H1 (cell line): ENCODE measurements around the gene ASTN2. TPM values are rescaled to one million over a fixed set of nuclear protein-coding genes. Genes with fewer than 3 reads are reported as not detected.
A peak's percentile ranks its signal among the peaks of the same experiment; 100 is the strongest.

Experiments used
- CTCF ChIA-PET: fragments of 300-600 bp; sonication (Branson Sonifier 250); formaldehyde crosslinking; loops from one replicate; lab custom pipeline; 2021; ENCODE audit not compliant: partially characterized antibody; lab: Charles Lee
- POLR2A ChIA-PET: fragments of 300-600 bp; sonication (Branson Sonifier 250); formaldehyde crosslinking; loops from one replicate; lab custom pipeline; 2021; ENCODE audit warnings: inconsistent platforms; ENCODE audit not compliant: partially characterized antibody; lab: Charles Lee
- DNase-seq, 2 experiments: peaks; one replicate each; pipeline versions ENCODE4 v3.0.0 to v3.0.0-alpha.2; 2010 to 2022; ENCODE audit warnings: low spot score in 2 of 2, low read depth in 1 of 2, mixed read lengths in 1 of 2
- FAIRE-seq: peaks from 2 replicates; lab custom pipeline; 2011; peaks lifted over from hg19 to GRCh38; lab: Jason Lieb, UNC
- H2AFZ ChIP-seq: 2 replicates; pipeline ENCODE4 v1.8.1; 2012; ENCODE audit warnings: low read length, inconsistent platforms
- H2AK5ac ChIP-seq: 2 replicates; pipeline ENCODE4 v1.6.1; 2013; ENCODE audit warnings: low read depth, low read length
- H2BK120ac ChIP-seq: replicated peaks from 2 replicates; pipeline ENCODE3; 2013; ENCODE audit warnings: low read depth, low read length, inconsistent platforms
- H2BK12ac ChIP-seq: 2 replicates; pipeline ENCODE4 v1.6.1; 2013; ENCODE audit warnings: low read depth, low read length
- H2BK15ac ChIP-seq: 2 replicates; pipeline ENCODE4 v1.6.1; 2013; ENCODE audit warnings: low read length
- H2BK20ac ChIP-seq: 2 replicates; pipeline ENCODE4 v1.6.1; 2013; ENCODE audit warnings: low read length
- H2BK5ac ChIP-seq: 2 replicates; pipeline ENCODE4 v1.6.1; 2013; ENCODE audit warnings: low read depth, low read length
- H3K14ac ChIP-seq: 2 replicates; pipeline ENCODE4 v1.6.1; 2013; ENCODE audit warnings: inconsistent platforms; ENCODE audit not compliant: insufficient read length
- H3K18ac ChIP-seq: 2 replicates; pipeline ENCODE4 v1.6.1; 2013; ENCODE audit warnings: low read length; ENCODE audit errors: extremely low read depth
- H3K23ac ChIP-seq: 2 replicates; pipeline ENCODE4 v1.6.1; 2013; ENCODE audit warnings: inconsistent platforms; ENCODE audit not compliant: insufficient read length
- H3K23me2 ChIP-seq: 2 replicates; pipeline ENCODE4 v1.6.1; 2013; ENCODE audit warnings: low read depth, low read length
- H3K27ac ChIP-seq: 2 replicates; pipeline ENCODE4 v1.6.1; 2011; ENCODE audit warnings: low read depth, low read length, inconsistent platforms
- H3K27me3 ChIP-seq, 4 experiments: replicated peaks in 1 of 4; 1 replicate in 1 of 4; 2 replicates in 3 of 4; pipeline versions ENCODE4 v1.6.1 to v1.8.1; 2011 to 2013; ENCODE audit warnings: low read length in 3 of 4, mild to moderate bottlenecking in 3 of 4, inconsistent platforms in 2 of 4, mixed read lengths in 2 of 4, moderate library complexity in 1 of 4; ENCODE audit not compliant: control insufficient read depth in 3 of 4, insufficient read depth in 3 of 4; ENCODE audit errors: extremely low read depth in 1 of 4
- H3K36me3 ChIP-seq, 4 experiments: 2 replicates each; pipeline versions ENCODE4 v1.6.1 to v1.8.1; 2011 to 2013; ENCODE audit warnings: mild to moderate bottlenecking in 4 of 4, low read length in 3 of 4, moderate library complexity in 2 of 4, control low read depth in 1 of 4, inconsistent platforms in 1 of 4; ENCODE audit not compliant: insufficient read depth in 4 of 4, control insufficient read depth in 2 of 4
- H3K4ac ChIP-seq: replicated peaks from 2 replicates; pipeline ENCODE3; 2013; ENCODE audit warnings: low read length, low read depth, mixed read lengths, inconsistent platforms; ENCODE audit not compliant: insufficient read length
- H3K4me1 ChIP-seq, 4 experiments: replicated peaks in 1 of 4; 1 replicate in 1 of 4; 2 replicates in 3 of 4; pipeline versions ENCODE4 v1.6.1 to v1.8.1; 2011 to 2013; ENCODE audit warnings: low read length in 3 of 4, inconsistent platforms in 2 of 4, mixed read lengths in 1 of 4; ENCODE audit not compliant: insufficient read depth in 4 of 4, control insufficient read depth in 3 of 4
- H3K4me2 ChIP-seq, 2 experiments: 2 replicates each; pipeline versions ENCODE4 v1.6.1 to v1.8.1; 2011 to 2013; ENCODE audit warnings: low read depth in 2 of 2, low read length in 2 of 2, control low read depth in 1 of 2, inconsistent platforms in 1 of 2, mild to moderate bottlenecking in 1 of 2; ENCODE audit not compliant: insufficient read depth in 1 of 2
- H3K4me3 ChIP-seq, 4 experiments: fragments of 200-600, 300-600 bp in 1 of 4; sonication (generic), shearing (Covaris generic), sonication (Bioruptor Twin) in 1 of 4; 2 replicates each; pipeline versions ENCODE4 v1.5.1 to v1.8.1; 2011 to 2016; ENCODE audit warnings: low read length in 4 of 4, low read depth in 3 of 4, control low read depth in 2 of 4, inconsistent platforms in 2 of 4, mild to moderate bottlenecking in 2 of 4, mixed read lengths in 1 of 4, moderate library complexity in 1 of 4; ENCODE audit not compliant: insufficient read depth in 2 of 4; ENCODE audit errors: extremely low read depth in 1 of 4
- H3K56ac ChIP-seq: replicated peaks from 2 replicates; pipeline ENCODE3; 2013; ENCODE audit warnings: low read depth, mild to moderate bottlenecking, mixed read lengths, low read length, inconsistent platforms; ENCODE audit not compliant: insufficient read length
- H3K79me1 ChIP-seq: 2 replicates; pipeline ENCODE4 v1.6.1; 2013; ENCODE audit warnings: low read depth, low read length, control low read depth
- H3K79me2 ChIP-seq, 2 experiments: 2 replicates each; pipeline versions ENCODE4 v1.6.1 to v1.8.1; 2012 to 2013; ENCODE audit warnings: low read length in 2 of 2, mild to moderate bottlenecking in 2 of 2, inconsistent platforms in 1 of 2; ENCODE audit not compliant: insufficient read depth in 2 of 2, control insufficient read depth in 1 of 2
- H3K9ac ChIP-seq, 4 experiments: replicated peaks in 1 of 4; 1 replicate in 1 of 4; 2 replicates in 3 of 4; pipeline versions ENCODE4 v1.6.1 to v1.8.1; 2011 to 2013; ENCODE audit warnings: low read depth in 3 of 4, low read length in 3 of 4, control low read depth in 2 of 4, mild to moderate bottlenecking in 2 of 4, moderate library complexity in 2 of 4, inconsistent platforms in 1 of 4; ENCODE audit errors: extremely low read depth in 1 of 4
- H3K9me3 ChIP-seq, 2 experiments: 2 replicates each; pipeline versions ENCODE4 v1.6.1 to v1.8.1; 2012 to 2013; ENCODE audit warnings: mild to moderate bottlenecking in 2 of 2, moderate library complexity in 2 of 2, control low read depth in 1 of 2, inconsistent platforms in 1 of 2, low read depth in 1 of 2, low read length in 1 of 2, mixed read lengths in 1 of 2; ENCODE audit not compliant: insufficient read depth in 2 of 2
- H4K20me1 ChIP-seq, 2 experiments: replicated peaks in 1 of 2; 2 replicates each; pipeline versions ENCODE3 to v1.8.1; 2011 to 2013; ENCODE audit warnings: inconsistent platforms in 2 of 2, low read length in 2 of 2, mild to moderate bottlenecking in 1 of 2; ENCODE audit not compliant: insufficient read depth in 2 of 2, control insufficient read depth in 1 of 2
- H4K5ac ChIP-seq: 2 replicates; pipeline ENCODE4 v1.6.1; 2013; ENCODE audit warnings: low read length, low read depth, mixed read lengths, inconsistent platforms; ENCODE audit not compliant: insufficient read length
- H4K8ac ChIP-seq: 2 replicates; pipeline ENCODE4 v1.8.0; 2013; ENCODE audit warnings: mild to moderate bottlenecking, moderate library complexity, low read length, inconsistent platforms; ENCODE audit not compliant: insufficient read depth; ENCODE audit errors: extremely low read depth
- H4K91ac ChIP-seq: replicated peaks from 2 replicates; pipeline ENCODE3; 2013; ENCODE audit warnings: low read length, mixed read lengths, inconsistent platforms; ENCODE audit not compliant: insufficient read length
- ASH2L ChIP-seq: fragments of 200-600, 300-600 bp; sonication (generic); IDR thresholded peaks from one replicate; pipeline ENCODE4 v1.7.1; 2017; ENCODE audit warnings: low read length
- CHD2 ChIP-seq: IDR thresholded peaks from 2 replicates; pipeline ENCODE4 v1.6.1; 2012; ENCODE audit warnings: low read length, improper control_type of control experiment
- EZH2 ChIP-seq: fragments of 200-600 bp; sonication (generic); IDR thresholded peaks from 2 replicates; pipeline ENCODE4 v1.7.1; 2012; ENCODE audit warnings: low read depth, mild to moderate bottlenecking, moderate library complexity, low read length, inconsistent platforms; ENCODE audit not compliant: severe bottlenecking
- GABPA ChIP-seq: IDR thresholded peaks from 2 replicates; pipeline ENCODE4 v1.6.1; 2011; ENCODE audit warnings: mild to moderate bottlenecking, low read length, moderate library complexity, borderline replicate concordance; ENCODE audit not compliant: insufficient read depth
- POLR2AphosphoS5 ChIP-seq: IDR thresholded peaks from 2 replicates; pipeline ENCODE4 v1.6.1; 2011; ENCODE audit warnings: low read depth, low read length
- SAP30 ChIP-seq: fragments of 300-600 bp; sonication (generic); IDR thresholded peaks from 2 replicates; pipeline ENCODE4 v1.7.1; 2012; ENCODE audit warnings: low read length, moderate library complexity, mild to moderate bottlenecking, inconsistent platforms; ENCODE audit not compliant: insufficient read depth, insufficient replicate concordance
- SP4 ChIP-seq: IDR thresholded peaks from 2 replicates; pipeline ENCODE4 v1.6.1; 2012; ENCODE audit warnings: low read length, inconsistent platforms
- SUZ12 ChIP-seq: fragments of 200-600 bp; sonication (generic); IDR thresholded peaks from 2 replicates; pipeline ENCODE4 v1.6.1; 2012; ENCODE audit warnings: mild to moderate bottlenecking, inconsistent platforms, low read length, moderate library complexity, mixed read lengths
- ZNF274 ChIP-seq: IDR thresholded peaks from 2 replicates; pipeline ENCODE4 v1.7.0; 2012; ENCODE audit warnings: low read length, borderline replicate concordance; ENCODE audit errors: extremely low read depth
- WGBS, 2 experiments: shearing (Covaris generic) in 1 of 2; methylation state at CpG; one replicate each; pipeline versions ENCODE4 v1.1.6 to v1.1.7; 2013 to 2015; ENCODE audit warnings: low lambda C conversion rate in 2 of 2, mixed read lengths in 2 of 2, inconsistent platforms in 1 of 2, low coverage in 1 of 2, missing lambda C conversion rate in 1 of 2; ENCODE audit not compliant: insufficient replicate concordance in 2 of 2, insufficient coverage in 1 of 2, insufficient read length in 1 of 2; ENCODE audit errors: extremely low coverage in 1 of 2, missing lambda C conversion rate in 1 of 2; 5-methylcytosine and 5-hydroxymethylcytosine counted together
- polyA plus RNA-seq, 7 experiments: library from polyadenylated mRNA; depleted of rRNA in 3 of 7; stranded (reverse) in 5 of 7; unstranded in 2 of 7; fragments of >200 nt in 5 of 7; fragments of 200-250 nt in 2 of 7; gene quantifications; 1 replicate in 5 of 7; 2 replicates in 1 of 7; 4 replicates in 1 of 7; pipeline versions ENCODE4 v1.2.1 to v1.2.3, GENCODE V29; 2011 to 2013; ENCODE audit warnings: missing spikeins in 2 of 7, mixed read lengths in 2 of 7
- total RNA-seq: library from RNA; stranded (reverse); fragmentation: NEBNext Ultra II Directional; extraction: Animal tissue kit (Norgen Biotek cat#: 25700); gene quantifications from 2 replicates; pipeline ENCODE4 v1.2.1, GENCODE V29; 2021
- TF ChIP-seq, protein P1 (sequence below): IDR thresholded peaks from 2 replicates; pipeline ENCODE4 v1.6.1; 2012; ENCODE audit warnings: inconsistent platforms
- TF ChIP-seq, protein P2 (sequence below): IDR thresholded peaks from 2 replicates; pipeline ENCODE4 v1.6.1; 2012; ENCODE audit warnings: low read length, inconsistent platforms

The ASTN2 gene
- total and polyA plus RNA-seq, 2 of the 8 experiments (the other 6 are each of a cell fraction or from before 2014, with no cell fraction given), result 8.2 to 13.7 TPM

DNA sequence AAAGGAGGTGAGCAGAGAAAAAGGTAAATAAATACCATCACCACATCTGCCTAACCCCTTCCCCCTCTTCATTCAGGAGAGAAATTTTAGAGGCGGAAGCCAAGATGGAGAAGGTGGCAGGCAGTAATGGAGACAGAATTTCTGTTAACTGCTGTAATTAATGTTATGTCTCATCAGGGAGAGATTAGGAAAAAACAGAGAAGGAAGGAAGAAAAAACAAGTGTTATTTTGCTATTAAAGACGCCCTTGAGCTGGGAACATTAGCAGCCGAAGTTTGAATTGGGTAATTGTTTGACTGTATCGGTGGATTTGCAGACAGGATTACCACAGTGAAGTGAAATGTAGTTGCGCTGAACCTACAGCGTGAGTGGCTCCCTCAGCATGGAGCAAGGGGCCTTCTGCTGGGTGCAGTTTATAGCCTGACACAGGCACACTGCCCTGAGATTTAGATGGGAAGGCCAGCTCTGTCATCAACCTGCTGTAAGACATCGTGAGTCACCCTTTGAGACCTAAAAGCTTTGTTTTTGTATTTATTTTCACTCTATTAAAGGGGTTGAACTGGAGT is 136.3 kb downstream of the ASTN2 start:
- Histone ChIP-seq H3K79me2 (no peaks in the 10 kb centered on the region), H4K8ac (no peak overlapping the region), H4K20me1 (peaks cover 0 to 3% of the 10 kb centered on the region in 2 experiments), H3K4me3 (no peak overlapping the region), H3K27me3 (no peaks in the 10 kb centered on the region), H3K79me1 (no peaks in the 10 kb centered on the region), H3K14ac (no peak overlapping the region), H2AFZ (no peak overlapping the region), H3K4me1 (no peaks in the 10 kb centered on the region; a peak in 1 of 7 replicates), H2BK20ac (no peak overlapping the region), H2BK5ac (no peak overlapping the region), H4K91ac (no peak overlapping the region), H3K23me2 (no peaks in the 10 kb centered on the region), H2BK120ac (no peak overlapping the region), H2BK12ac (no peak overlapping the region), H3K36me3 (no peaks in the 10 kb centered on the region), H3K9me3 (no peaks in the 10 kb centered on the region), H3K18ac (no peak overlapping the region), H3K4me2 (no peak overlapping the region), H3K23ac (no peak overlapping the region), H3K4ac (no peak overlapping the region), H2BK15ac (peak overlapping the region; percentile 48; the same call in 1 of the 2 replicates), H3K56ac (no peak overlapping the region), H3K27ac (no peak overlapping the region), H4K5ac (no peak overlapping the region), H3K9ac (no peak overlapping the region), H2AK5ac (no peak overlapping the region)
- no peak for DNase-seq
- ChIA-PET CTCF (interaction anchor here (0.7 kb wide), 2 partner anchors 31 to 34 kb away, joined by 3 read pairs; no protein-coding TSS in a partner anchor), POLR2A (no interaction called here)
- FAIRE-seq, result no peak
- WGBS, 2 experiments, result 89% methylated on average over 7 of the region's 7 CpGs; no CpG with 5 or more reads in 1 of the 2 experiments
- TF ChIP-seq, protein P1, sequence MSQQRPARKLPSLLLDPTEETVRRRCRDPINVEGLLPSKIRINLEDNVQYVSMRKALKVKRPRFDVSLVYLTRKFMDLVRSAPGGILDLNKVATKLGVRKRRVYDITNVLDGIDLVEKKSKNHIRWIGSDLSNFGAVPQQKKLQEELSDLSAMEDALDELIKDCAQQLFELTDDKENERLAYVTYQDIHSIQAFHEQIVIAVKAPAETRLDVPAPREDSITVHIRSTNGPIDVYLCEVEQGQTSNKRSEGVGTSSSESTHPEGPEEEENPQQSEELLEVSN, result no peak
- TF ChIP-seq CHD2 (no peak), SUZ12 (no peak), GABPA (no peak), SP4 (no peak), ZNF274 (no peak), ASH2L (no peak), POLR2AphosphoS5 (no peak), EZH2 (no peak), SAP30 (no peak)
- TF ChIP-seq, protein P2, sequence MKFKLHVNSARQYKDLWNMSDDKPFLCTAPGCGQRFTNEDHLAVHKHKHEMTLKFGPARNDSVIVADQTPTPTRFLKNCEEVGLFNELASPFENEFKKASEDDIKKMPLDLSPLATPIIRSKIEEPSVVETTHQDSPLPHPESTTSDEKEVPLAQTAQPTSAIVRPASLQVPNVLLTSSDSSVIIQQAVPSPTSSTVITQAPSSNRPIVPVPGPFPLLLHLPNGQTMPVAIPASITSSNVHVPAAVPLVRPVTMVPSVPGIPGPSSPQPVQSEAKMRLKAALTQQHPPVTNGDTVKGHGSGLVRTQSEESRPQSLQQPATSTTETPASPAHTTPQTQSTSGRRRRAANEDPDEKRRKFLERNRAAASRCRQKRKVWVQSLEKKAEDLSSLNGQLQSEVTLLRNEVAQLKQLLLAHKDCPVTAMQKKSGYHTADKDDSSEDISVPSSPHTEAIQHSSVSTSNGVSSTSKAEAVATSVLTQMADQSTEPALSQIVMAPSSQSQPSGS, result no peak
